ENCODE results near the gene RNF169.

DNA sequence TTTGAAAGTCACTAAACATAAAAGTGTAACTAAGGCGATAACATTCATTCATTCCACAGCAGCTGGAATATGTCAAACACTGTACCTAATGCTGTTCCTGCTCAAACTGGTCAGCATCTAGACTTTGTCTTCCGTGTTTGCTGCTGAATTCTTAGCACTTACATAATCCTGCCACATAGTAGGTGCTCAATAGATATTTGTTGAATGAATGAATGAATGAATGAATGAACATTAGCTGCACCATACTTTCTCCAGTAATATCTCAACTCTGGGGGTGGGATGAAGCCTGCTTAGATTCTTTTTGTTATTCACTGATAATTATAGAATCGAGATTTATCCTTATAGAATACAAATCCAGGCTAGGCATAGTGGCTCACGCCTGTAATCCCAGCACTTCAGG is 6.6 kb upstream of the RNF169 start:
- TF ChIP-seq EZH2 (IDR thresholded peaks at IDR 0.05; ENCODE audit: borderline replicate concordance, low read depth, low read length, severe bottlenecking), result no peak
- TF ChIP-seq, protein P1, sequence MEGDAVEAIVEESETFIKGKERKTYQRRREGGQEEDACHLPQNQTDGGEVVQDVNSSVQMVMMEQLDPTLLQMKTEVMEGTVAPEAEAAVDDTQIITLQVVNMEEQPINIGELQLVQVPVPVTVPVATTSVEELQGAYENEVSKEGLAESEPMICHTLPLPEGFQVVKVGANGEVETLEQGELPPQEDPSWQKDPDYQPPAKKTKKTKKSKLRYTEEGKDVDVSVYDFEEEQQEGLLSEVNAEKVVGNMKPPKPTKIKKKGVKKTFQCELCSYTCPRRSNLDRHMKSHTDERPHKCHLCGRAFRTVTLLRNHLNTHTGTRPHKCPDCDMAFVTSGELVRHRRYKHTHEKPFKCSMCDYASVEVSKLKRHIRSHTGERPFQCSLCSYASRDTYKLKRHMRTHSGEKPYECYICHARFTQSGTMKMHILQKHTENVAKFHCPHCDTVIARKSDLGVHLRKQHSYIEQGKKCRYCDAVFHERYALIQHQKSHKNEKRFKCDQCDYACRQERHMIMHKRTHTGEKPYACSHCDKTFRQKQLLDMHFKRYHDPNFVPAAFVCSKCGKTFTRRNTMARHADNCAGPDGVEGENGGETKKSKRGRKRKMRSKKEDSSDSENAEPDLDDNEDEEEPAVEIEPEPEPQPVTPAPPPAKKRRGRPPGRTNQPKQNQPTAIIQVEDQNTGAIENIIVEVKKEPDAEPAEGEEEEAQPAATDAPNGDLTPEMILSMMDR (IDR thresholded peaks at IDR 0.05; ENCODE audit: borderline replicate concordance, extremely low read depth, low read length, poor library complexity, severe bottlenecking), result no peak

All from DND-41 (cell line).